Subcutaneous abdominal adipose tissue (tissue), 5 donors: ENCODE measurements around the gene CTBS.
A peak's percentile ranks its signal among the peaks of the same experiment; 100 is the strongest.
"Not testable (repeated sequence)": the region's sequence is repeated elsewhere in the genome, so short reads cannot be mapped to it uniquely, and the experiment has no call there.

Experiments used
- H3K27ac ChIP-seq: one replicate; pipeline ENCODE4 v1.7.0; 2013; ENCODE audit warnings: low read depth, mild to moderate bottlenecking, inconsistent platforms, low read length, moderate library complexity
- H3K27me3 ChIP-seq, 5 donors: one replicate each; pipeline ENCODE4 v1.7.0; 2013; ENCODE audit warnings: low read length in 5 of 5, inconsistent platforms in 1 of 5; ENCODE audit not compliant: control insufficient read depth in 5 of 5, insufficient read depth in 4 of 5
- H3K36me3 ChIP-seq, 5 donors: one replicate each; pipeline ENCODE4 v1.7.0; 2013; ENCODE audit warnings: low read length in 5 of 5; ENCODE audit not compliant: control insufficient read depth in 5 of 5, insufficient read depth in 5 of 5
- H3K4me1 ChIP-seq, 5 donors: one replicate each; pipeline ENCODE4 v1.7.0; 2013; ENCODE audit warnings: low read length in 5 of 5, mild to moderate bottlenecking in 3 of 5, moderate library complexity in 1 of 5; ENCODE audit not compliant: control insufficient read depth in 5 of 5, insufficient read depth in 5 of 5
- H3K4me3 ChIP-seq, 5 donors: one replicate each; pipeline ENCODE4 v1.7.0; 2013; ENCODE audit warnings: low read length in 5 of 5, low read depth in 1 of 5
- H3K9ac ChIP-seq, 5 donors: one replicate each; pipeline ENCODE4 v1.7.0; 2013; ENCODE audit warnings: low read length in 5 of 5, mild to moderate bottlenecking in 4 of 5, moderate library complexity in 3 of 5
- H3K9me3 ChIP-seq, 5 donors: one replicate each; pipeline ENCODE4 v1.7.0; 2013; ENCODE audit warnings: low read length in 5 of 5; ENCODE audit not compliant: control insufficient read depth in 5 of 5
- donor health status: healthy.
- donor health status: healthy.
- donor health status: healthy.
- donor health status: healthy.
- donor health status: healthy.

CTBS gene

DNA sequence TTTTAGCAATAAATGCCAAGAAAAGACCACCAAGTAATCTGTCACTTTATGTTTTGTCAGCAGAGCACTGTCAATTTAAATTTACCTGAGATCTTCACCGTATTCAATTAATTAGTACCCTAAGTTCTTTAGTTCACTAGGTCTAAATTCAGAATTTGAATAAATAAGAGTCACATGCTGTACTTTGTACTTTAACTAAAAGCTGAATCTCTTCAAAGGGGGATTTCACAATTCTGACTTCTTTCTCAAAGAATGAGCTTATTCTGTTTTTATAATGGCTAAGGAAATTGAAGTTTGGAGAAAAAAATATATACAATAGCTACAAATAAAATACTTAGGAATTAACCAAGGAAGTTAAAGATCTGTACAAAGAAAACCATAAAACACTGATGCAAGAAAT is 65.7 kb downstream of the CTBS start:
- Histone ChIP-seq H3K27me3 (no peaks in the 10 kb centered on the region), H3K27ac (no peak overlapping the region), H3K9me3 (peaks cover 0 to 2% (median 0%) of the 10 kb centered on the region in 5 donors), H3K36me3 (no peaks in the 10 kb centered on the region), H3K4me3 (no peak overlapping the region), H3K4me1 (peaks cover 0 to 24% (median 22%) of the 10 kb centered on the region in 5 donors), H3K9ac (no peak overlapping the region)

DNA sequence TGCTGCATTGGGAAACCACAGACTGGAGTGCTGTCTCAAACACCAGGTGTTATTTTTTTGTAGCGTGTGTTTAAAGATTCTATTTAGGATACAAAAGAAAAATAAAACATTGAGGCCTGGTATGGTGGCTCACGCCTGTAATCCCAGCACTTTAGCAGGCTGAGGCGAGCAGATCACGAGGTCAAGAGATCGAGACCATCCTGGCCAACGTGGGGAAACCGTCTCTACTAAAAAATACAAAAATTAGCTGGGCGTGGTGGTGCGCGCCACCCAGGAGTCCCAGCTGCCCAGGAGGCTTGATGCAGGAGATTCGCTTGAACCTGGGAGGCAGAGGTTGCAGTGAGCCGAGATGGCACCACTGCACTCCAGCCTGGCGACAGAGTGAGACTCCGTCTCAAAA is 66.4 kb downstream of the CTBS start:
- H3K4me1 ChIP-seq = peaks cover 0 to 30% (median 28%) of the 10 kb centered on the region in 5 donors
- H3K36me3 ChIP-seq, H3K27me3 ChIP-seq, H3K27ac ChIP-seq, H3K9me3 ChIP-seq, H3K4me3 ChIP-seq, H3K9ac ChIP-seq: not testable (repeated sequence)

DNA sequence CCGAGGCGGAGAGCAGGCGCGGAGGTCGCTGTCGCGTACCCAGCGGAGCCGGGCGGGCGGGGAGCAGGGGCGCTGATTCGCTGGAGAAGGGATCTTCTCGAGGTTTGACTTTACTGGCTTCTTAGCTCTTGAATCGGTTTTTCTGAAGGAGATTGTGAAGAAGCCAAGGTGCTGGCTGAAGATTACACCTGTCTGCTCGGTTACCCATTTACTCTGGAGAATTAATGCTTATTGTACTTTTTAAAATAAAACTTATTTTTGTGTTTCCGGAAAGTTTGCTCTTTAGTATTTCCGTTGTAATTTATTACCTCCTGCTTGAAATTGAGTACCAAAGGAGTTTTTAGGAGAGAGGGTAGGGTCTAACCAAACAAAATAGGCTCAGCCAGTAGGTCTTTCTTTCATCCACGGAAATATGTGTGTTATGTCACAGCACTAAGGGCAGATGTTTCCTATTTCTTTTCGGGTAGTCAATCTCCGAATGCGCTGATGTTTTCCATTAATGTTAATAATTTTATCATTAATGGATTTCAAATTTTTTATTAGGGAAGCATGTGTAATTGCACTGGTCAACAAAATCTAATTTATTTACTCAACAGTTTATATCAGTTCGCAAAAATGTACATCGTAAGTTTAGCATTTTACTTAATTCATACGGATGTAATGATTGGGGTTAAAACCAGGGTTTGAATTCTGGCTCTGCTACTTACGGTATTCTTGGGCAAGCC is 67.3 kb downstream of the CTBS start:
- H3K9me3 ChIP-seq = peaks cover 0 to 2% (median 0%) of the 10 kb centered on the region in 5 donors

DNA sequence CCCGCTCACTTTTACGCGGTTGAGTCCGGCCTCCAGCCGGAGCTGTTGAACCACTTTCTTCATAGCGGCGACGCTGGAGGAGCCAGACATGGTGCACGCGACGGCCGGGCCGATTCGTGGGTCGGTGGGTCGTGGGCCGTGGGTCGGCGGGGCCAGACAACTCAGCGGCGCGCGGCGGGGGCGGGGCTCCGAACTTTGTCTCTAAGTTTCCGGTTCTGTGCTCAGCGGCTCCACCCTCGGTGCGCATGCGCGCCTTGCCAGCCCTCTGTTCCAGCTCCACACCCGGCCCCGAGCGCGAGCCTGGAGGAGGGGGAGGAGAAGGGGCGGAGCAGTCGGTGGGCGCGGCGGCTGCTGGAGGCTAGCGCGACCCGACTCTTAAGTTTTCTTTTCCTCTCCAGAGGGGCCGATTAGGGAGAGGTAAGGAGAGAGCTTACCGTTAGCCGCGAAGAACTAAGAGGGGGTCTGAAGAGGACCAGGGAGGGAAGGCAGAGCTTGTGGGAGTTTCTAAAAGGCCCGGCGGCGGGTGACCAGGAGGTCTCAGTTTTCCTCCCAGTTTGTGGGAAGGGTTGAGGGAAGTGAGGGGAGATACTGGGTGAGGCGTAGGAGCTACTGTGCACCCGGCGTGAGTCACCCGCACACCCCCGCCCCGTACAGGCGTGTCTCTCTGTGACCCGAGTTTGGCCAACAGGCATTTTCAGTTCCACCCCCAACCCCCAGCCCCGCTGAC is 68.1 kb downstream of the CTBS start, which contains the start of the genes GNG5 and SPATA1:
TSS of gene GNG5 (minus strand) at position 580 of the 727 bp plus-strand sequence. CDS start at position 90, 490 bp downstream.
TSS of gene SPATA1 (plus strand) at position 385 of the 727 bp plus-strand sequence. CDS start 9,974 bp downstream, outside the sequence.
- Histone ChIP-seq H3K9me3 (peaks cover 0 to 2% (median 0%) of the 10 kb centered on the region in 5 donors), H3K27ac (peak within 1 kb of the TSS; percentile 88), H3K4me3 (peak within 1 kb of the TSS; percentile 78 to 94 (median 83)), H3K9ac (peak within 1 kb of the TSS; percentile 73 to 97 (median 92)), H3K27me3 (no peaks in the 10 kb centered on the region), H3K4me1 (peaks cover 0 to 38% (median 31%) of the 10 kb centered on the region in 5 donors), H3K36me3 (peaks cover 0 to 2% (median under 1%) of the 10 kb centered on the region in 5 donors)

More for the DNA sequence above, 67.3 kb downstream of the CTBS start:
- Histone ChIP-seq H3K4me3 (peak overlapping the region; percentile 69 to 94 (median 83)), H3K36me3 (no peaks in the 10 kb centered on the region), H3K27me3 (no peaks in the 10 kb centered on the region), H3K4me1 (peaks cover 0 to 34% (median 31%) of the 10 kb centered on the region in 5 donors), H3K9ac (peak overlapping the region; percentile 64 to 97 (median 85)), H3K27ac (peak overlapping the region; percentile 88)

DNA sequence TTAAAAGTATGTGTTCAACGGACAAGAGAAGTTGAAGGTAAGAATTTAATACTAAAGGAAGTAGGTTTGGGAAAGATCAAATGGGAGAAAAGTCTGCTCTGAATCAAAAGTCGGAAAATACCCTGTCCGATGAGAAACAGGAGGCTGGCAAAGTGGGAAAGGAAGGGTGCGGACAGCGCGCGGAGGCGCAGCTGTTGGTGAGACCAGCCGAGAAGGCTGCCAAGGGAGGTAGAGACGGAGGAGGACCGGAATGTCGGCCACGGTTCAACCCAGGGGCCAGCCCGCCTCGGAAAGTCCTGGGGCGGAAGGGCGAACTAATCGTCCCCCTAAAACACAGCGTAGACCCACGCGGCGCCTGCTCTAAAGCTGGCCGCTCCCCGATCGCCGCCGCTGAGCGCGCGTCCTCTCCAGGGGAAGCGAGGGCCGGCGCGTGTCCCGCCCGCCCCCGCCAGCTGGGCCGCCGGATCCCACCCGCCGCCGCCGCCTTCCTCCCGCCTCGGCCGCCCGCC is 68.7 kb downstream of the CTBS start:
- Histone ChIP-seq H3K9ac (peak overlapping the region; percentile 73 to 97 (median 92)), H3K4me1 (peaks cover 0 to 40% (median 31%) of the 10 kb centered on the region in 5 donors), H3K4me3 (peak overlapping the region; percentile 78 to 94 (median 83)), H3K27ac (peak overlapping the region; percentile 88), H3K36me3 (peaks cover 0 to 3% (median 2%) of the 10 kb centered on the region in 5 donors), H3K9me3 (no peaks in the 10 kb centered on the region), H3K27me3 (no peaks in the 10 kb centered on the region)

DNA sequence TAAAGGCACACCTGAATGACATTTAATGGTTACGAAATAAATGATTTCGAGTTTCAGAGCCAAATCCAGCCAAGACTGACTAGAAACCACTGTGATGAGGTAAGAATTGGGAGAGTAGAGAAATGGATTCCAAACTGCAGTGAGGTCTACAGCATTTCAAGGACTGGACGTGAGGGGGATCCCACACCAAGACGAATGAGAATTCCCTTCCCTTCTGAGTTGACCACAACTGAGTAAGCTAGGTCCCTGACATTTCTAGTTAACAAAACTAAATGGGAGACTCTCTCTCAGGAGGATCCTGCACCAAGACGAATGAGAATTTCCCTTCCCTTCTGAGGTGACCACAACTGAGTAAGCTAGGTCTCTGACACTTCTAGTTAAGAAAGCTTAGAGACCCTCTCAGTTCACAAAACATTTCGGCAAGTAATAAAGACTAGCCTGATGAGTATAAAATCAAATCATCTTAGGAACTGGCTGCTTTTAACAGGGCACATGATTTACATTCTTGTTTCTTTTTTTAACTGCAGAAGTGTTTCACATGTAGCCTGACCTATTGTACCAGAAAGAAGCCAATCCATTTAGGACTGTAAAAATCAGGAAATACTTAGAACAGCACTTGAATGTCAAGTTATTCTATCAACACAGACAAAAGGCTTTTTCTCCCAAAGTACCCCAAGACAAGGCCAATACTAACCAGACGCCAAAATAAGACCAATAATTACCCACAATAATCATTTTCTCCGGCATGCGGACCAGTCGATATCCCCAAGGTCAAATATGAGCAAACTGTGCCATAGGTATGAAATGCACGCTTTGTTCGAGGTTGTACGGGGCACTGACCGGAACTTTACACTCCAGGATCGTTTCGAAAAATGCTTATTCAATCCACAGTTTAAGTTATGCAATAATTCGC is 69.4 kb downstream of the CTBS start:
- Histone ChIP-seq H3K9me3 (no peaks in the 10 kb centered on the region), H3K9ac (peak overlapping the region; percentile 73 to 97 (median 92)), H3K4me1 (peaks cover 0 to 40% (median 31%) of the 10 kb centered on the region in 5 donors), H3K4me3 (peak overlapping the region; percentile 78 to 94 (median 83)), H3K36me3 (peaks cover 4 to 10% (median 6%) of the 10 kb centered on the region in 5 donors), H3K27ac (peak overlapping the region; percentile 88), H3K27me3 (no peaks in the 10 kb centered on the region)

DNA sequence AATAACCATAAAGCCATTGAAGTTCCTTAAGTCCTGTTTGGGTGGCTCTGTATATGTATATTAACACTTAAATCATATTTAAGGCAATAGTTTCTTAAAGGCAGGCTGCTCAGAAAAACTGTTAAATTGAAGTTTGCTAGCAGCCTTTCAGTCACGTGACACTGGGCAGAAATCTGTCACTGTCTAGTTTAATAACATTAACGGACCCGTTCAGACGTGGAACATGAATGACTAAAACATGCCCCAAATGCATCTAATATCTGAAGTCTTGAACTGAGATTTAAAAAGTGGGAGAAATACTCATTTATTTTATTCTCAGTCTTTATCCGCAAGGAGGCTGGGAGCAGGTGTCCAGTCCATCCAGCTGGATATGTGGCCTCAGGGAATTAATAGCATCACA is 71.3 kb downstream of the CTBS start:
- Histone ChIP-seq H3K4me1 (peaks cover 0 to 40% (median 31%) of the 10 kb centered on the region in 5 donors), H3K27me3 (no peaks in the 10 kb centered on the region), H3K36me3 (peaks cover 9 to 19% (median 14%) of the 10 kb centered on the region in 5 donors), H3K27ac (no peak overlapping the region), H3K4me3 (peak overlapping the region in 1 of 5 donors; percentile 12), H3K9ac (no peak overlapping the region), H3K9me3 (no peaks in the 10 kb centered on the region)
